SU-DHL-6 (cell line): Measurements from ENCODE around the gene LRRC55.

Experiments used
- H2AFZ ChIP-seq: fragments of 200-600 bp; sonication (generic); 2 replicates; pipeline ENCODE4 v1.6.1; 2014; ENCODE audit warnings: low read depth, mild to moderate bottlenecking, moderate library complexity, mixed read lengths, antibody characterized with exemption, low read length; ENCODE audit not compliant: severe bottlenecking
- H3F3A ChIP-seq: fragments of 200-600 bp; shearing (Covaris generic); 2 replicates; pipeline ENCODE4 v1.6.0; 2016; ENCODE audit warnings: antibody characterized with exemption, mild to moderate bottlenecking; ENCODE audit not compliant: insufficient read depth
- H3K27ac ChIP-seq: fragments of 200-600 bp; sonication (generic); 2 replicates; pipeline ENCODE4 v1.5.1; 2016; ENCODE audit warnings: low read depth, mild to moderate bottlenecking, low read length, moderate library complexity, mixed read lengths
- H3K27me3 ChIP-seq: fragments of 200-600 bp; sonication (generic), shearing (Covaris generic); 2 replicates; pipeline ENCODE4 v1.6.0; 2014; ENCODE audit warnings: mild to moderate bottlenecking, low read length
- H3K36me3 ChIP-seq: fragments of 200-600 bp; sonication (generic); 2 replicates; pipeline ENCODE4 v1.6.1; 2014; ENCODE audit warnings: mild to moderate bottlenecking, low read length, mixed read lengths
- H3K4me2 ChIP-seq: fragments of 300-600, 200-600 bp; shearing (Covaris generic), sonication (generic); 2 replicates; pipeline ENCODE4 v1.6.0; 2014; ENCODE audit warnings: low read length, low read depth, mild to moderate bottlenecking; ENCODE audit not compliant: poor library complexity, severe bottlenecking
- H3K4me3 ChIP-seq: fragments of 200-600 bp; sonication (generic); 2 replicates; pipeline ENCODE4 v1.5.1; 2014; ENCODE audit warnings: antibody characterized with exemption, low read length, mild to moderate bottlenecking, mixed read lengths; ENCODE audit not compliant: insufficient read depth, poor library complexity, severe bottlenecking
- H3K79me2 ChIP-seq: fragments of 200-600 bp; sonication (generic); 2 replicates; pipeline ENCODE4 v1.6.1; 2014; ENCODE audit warnings: mild to moderate bottlenecking, low read length, moderate library complexity; ENCODE audit not compliant: insufficient read depth
- H3K9ac ChIP-seq: fragments of 200-600 bp; sonication (generic); 2 replicates; pipeline ENCODE4 v1.7.0; 2014; ENCODE audit warnings: mild to moderate bottlenecking, low read length
- H3K9me2 ChIP-seq: fragments of 200-600 bp; sonication (generic); replicated peaks from 2 replicates; pipeline ENCODE4 v1.6.1; 2014; ENCODE audit warnings: low read length; ENCODE audit not compliant: insufficient read depth
- H3K9me3 ChIP-seq: fragments of 200-600 bp; sonication (generic); 2 replicates; pipeline ENCODE4 v1.6.1; 2014; ENCODE audit warnings: low read length, mixed read lengths; ENCODE audit not compliant: insufficient read depth
- H4K20me1 ChIP-seq: fragments of 200-600 bp; sonication (generic); 2 replicates; pipeline ENCODE4 v1.6.1; 2014; ENCODE audit warnings: low read depth, mild to moderate bottlenecking, antibody characterized with exemption, low read length, moderate library complexity, mixed read lengths
- CTCF ChIP-seq: fragments of 200-600 bp; sonication (generic); IDR thresholded peaks from one replicate; pipeline ENCODE4 v1.5.1; 2017; ENCODE audit warnings: antibody characterized with exemption, mild to moderate bottlenecking, low read length, moderate library complexity; ENCODE audit not compliant: insufficient read depth, poor library complexity, severe bottlenecking
- EZH2phosphoT487 ChIP-seq: fragments of 200-600 bp; sonication (generic), shearing (Covaris generic); conservative IDR thresholded peaks from 2 replicates; pipeline ENCODE4 v1.6.1; 2018; ENCODE audit warnings: mild to moderate bottlenecking, antibody characterized with exemption, low read length, moderate library complexity, mixed read lengths

Gene LRRC55

GRCh38 chr11:57150454-57150917, 31.3 kb upstream of the LRRC55 start:
- Histone ChIP-seq H4K20me1 (no peaks in the 10 kb centered on the region), H3K9me3 (no peaks in the 10 kb centered on the region), H3F3A (no peaks in the 10 kb centered on the region), H3K79me2 (no peaks in the 10 kb centered on the region), H3K36me3 (no peaks in the 10 kb centered on the region), H3K9me2 (no peaks in the 10 kb centered on the region), H3K27me3 (no peaks in the 10 kb centered on the region), H3K9ac (no peak overlapping the region), H3K4me3 (no peak overlapping the region), H3K27ac (no peak overlapping the region), H2AFZ (no peak overlapping the region), H3K4me2 (no peak overlapping the region)
- TF ChIP-seq EZH2phosphoT487 (no peak), CTCF (no peak)

- no peaks in the 10 kb centered on the region for H3K9me2 ChIP-seq
- no peaks in the 10 kb centered on the region for H3F3A ChIP-seq
- no peaks in the 10 kb centered on the region for H3K27me3 ChIP-seq
- no peak for TF ChIP-seq EZH2phosphoT487
- no peak for TF ChIP-seq CTCF
- H3K27ac ChIP-seq: no peak overlapping the region
- no peaks in the 10 kb centered on the region for H4K20me1 ChIP-seq
- no peak overlapping the region for H3K4me3 ChIP-seq
- no peak overlapping the region for H3K4me2 ChIP-seq
- H3K9me3 ChIP-seq: no peaks in the 10 kb centered on the region
- no peak overlapping the region for H2AFZ ChIP-seq
- H3K36me3 ChIP-seq: no peaks in the 10 kb centered on the region
- no peak overlapping the region for H3K9ac ChIP-seq
- no peaks in the 10 kb centered on the region for H3K79me2 ChIP-seq
Observed at GRCh38 chr11:57152134-57152533, 29.6 kb upstream of the LRRC55 start.

GRCh38 chr11:57153448-57153847, 28.3 kb upstream of the LRRC55 start:
- Histone ChIP-seq H3K4me3 (no peak overlapping the region), H3K36me3 (no peaks in the 10 kb centered on the region), H3K9me3 (no peaks in the 10 kb centered on the region), H3K9ac (no peak overlapping the region), H3K27me3 (no peaks in the 10 kb centered on the region), H3K27ac (no peak overlapping the region), H3K79me2 (no peaks in the 10 kb centered on the region), H3K4me2 (no peak overlapping the region), H4K20me1 (no peaks in the 10 kb centered on the region), H3F3A (no peaks in the 10 kb centered on the region), H3K9me2 (no peaks in the 10 kb centered on the region), H2AFZ (no peak overlapping the region)
- TF ChIP-seq EZH2phosphoT487 (no peak), CTCF (no peak)

- H3K79me2 ChIP-seq: no peaks in the 10 kb centered on the region
- TF ChIP-seq EZH2phosphoT487 (no peak), CTCF (no peak)
- no peaks in the 10 kb centered on the region for H3F3A ChIP-seq
- H3K4me3 ChIP-seq: no peak overlapping the region
- H2AFZ ChIP-seq: no peak overlapping the region
- H3K4me2 ChIP-seq: no peak overlapping the region
- H3K27ac ChIP-seq: no peak overlapping the region
- H3K9me3 ChIP-seq: no peaks in the 10 kb centered on the region
- no peaks in the 10 kb centered on the region for H3K9me2 ChIP-seq
- no peaks in the 10 kb centered on the region for H4K20me1 ChIP-seq
- no peaks in the 10 kb centered on the region for H3K27me3 ChIP-seq
- H3K36me3 ChIP-seq: no peaks in the 10 kb centered on the region
- no peak overlapping the region for H3K9ac ChIP-seq
Observed at GRCh38 chr11:57154739-57155138, 27.0 kb upstream of the LRRC55 start.
